GM19468 (cell line): ENCODE results near the gene RUNX3.
"Not testable (repeated sequence)": the region's sequence is repeated elsewhere in the genome, so short reads cannot be mapped to it uniquely, and the experiment has no call there.

Experiments
- ATAC-seq: cut with Tn5 transposase; IDR thresholded peaks from one replicate; pipeline ENCODE4 v1.9.1; 2021; ENCODE audit warnings: mild to moderate bottlenecking, moderate library complexity, moderate number of reproducible peaks; ENCODE audit not compliant: unreplicated experiment; ENCODE audit errors: extremely low read depth

The RUNX3 gene

GRCh38 chr1:24892188-24893153, 37.6 kb downstream of the RUNX3 start:
- ATAC-seq: no peak

GRCh38 chr1:24891367-24891766, 38.7 kb downstream of the RUNX3 start:
- ATAC-seq: not testable (repeated sequence)

GRCh38 chr1:24890887-24891286, 39.2 kb downstream of the RUNX3 start:
- ATAC-seq: no peak

GRCh38 chr1:24888971-24889676, 41.0 kb downstream of the RUNX3 start:
- ATAC-seq: no peak

- ATAC-seq: no peak
These were observed 41.8 kb downstream of the RUNX3 start for GRCh38 chr1:24888061-24888970.

- no peak for ATAC-seq
These were observed 43.8 kb downstream of the RUNX3 start for GRCh38 chr1:24886241-24886640.

GRCh38 chr1:24884751-24885150, 45.3 kb downstream of the RUNX3 start:
- ATAC-seq: no peak

GRCh38 chr1:24881034-24881433, 49.0 kb downstream of the RUNX3 start:
- ATAC-seq: no peak

- no peak for ATAC-seq
These were observed 51.0 kb downstream of the RUNX3 start for GRCh38 chr1:24878775-24879742.

- ATAC-seq: no peak
These were observed 52.0 kb downstream of the RUNX3 start for GRCh38 chr1:24878045-24878444.

GRCh38 chr1:24875991-24876506, 54.0 kb downstream of the RUNX3 start:
- no peak for ATAC-seq

- ATAC-seq: no peak
These were observed 54.8 kb downstream of the RUNX3 start for GRCh38 chr1:24875257-24875656.

GRCh38 chr1:24874611-24875234, 55.4 kb downstream of the RUNX3 start:
- no peak for ATAC-seq

- no peak for ATAC-seq
These were observed 56.0 kb downstream of the RUNX3 start for GRCh38 chr1:24874056-24874455.

GRCh38 chr1:24873148-24873547, 56.9 kb downstream of the RUNX3 start:
- no peak for ATAC-seq

GRCh38 chr1:24872061-24872850, 57.8 kb downstream of the RUNX3 start:
- ATAC-seq: no peak

- no peak for ATAC-seq
These were observed 58.7 kb downstream of the RUNX3 start for GRCh38 chr1:24871306-24871901.
